Neural progenitor cell (in vitro differentiated cells): Measurements from ENCODE around the gene COL26A1.

Experiments used
- EZH2 ChIP-seq: fragments of 200-600 bp; sonication (generic); IDR thresholded peaks from 2 replicates; pipeline ENCODE4 v1.6.1; 2017; ENCODE audit warnings: antibody characterized with exemption, mild to moderate bottlenecking, moderate library complexity
- TF ChIP-seq, protein P1 (sequence below): fragments of 200-600 bp; sonication (generic); IDR thresholded peaks from 2 replicates; pipeline ENCODE4 v1.5.1; 2017; ENCODE audit warnings: antibody characterized with exemption, mild to moderate bottlenecking

DNA sequence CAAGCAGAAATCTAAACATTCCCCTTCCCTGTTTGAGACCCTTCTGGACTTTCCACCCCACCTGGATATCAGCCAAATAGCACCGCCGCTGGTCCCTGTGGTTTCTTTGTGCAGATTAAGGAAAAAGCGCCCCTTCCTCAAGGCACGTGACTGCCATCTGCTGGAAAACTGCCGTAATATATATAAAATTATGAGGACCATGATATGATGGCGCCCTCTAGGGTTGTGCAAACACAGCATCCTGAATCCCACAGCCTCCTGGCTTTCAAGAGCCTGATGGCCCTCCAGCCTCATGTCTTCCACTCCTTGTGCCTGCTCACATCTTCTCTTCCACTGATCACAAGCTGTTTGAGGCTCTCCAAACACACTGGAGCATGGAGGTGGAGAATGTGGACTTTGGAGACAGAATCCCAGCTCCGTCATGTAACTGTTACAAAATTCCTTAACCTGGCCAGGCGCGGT is 145.1 kb downstream of the COL26A1 start:
- TF ChIP-seq, protein P1, sequence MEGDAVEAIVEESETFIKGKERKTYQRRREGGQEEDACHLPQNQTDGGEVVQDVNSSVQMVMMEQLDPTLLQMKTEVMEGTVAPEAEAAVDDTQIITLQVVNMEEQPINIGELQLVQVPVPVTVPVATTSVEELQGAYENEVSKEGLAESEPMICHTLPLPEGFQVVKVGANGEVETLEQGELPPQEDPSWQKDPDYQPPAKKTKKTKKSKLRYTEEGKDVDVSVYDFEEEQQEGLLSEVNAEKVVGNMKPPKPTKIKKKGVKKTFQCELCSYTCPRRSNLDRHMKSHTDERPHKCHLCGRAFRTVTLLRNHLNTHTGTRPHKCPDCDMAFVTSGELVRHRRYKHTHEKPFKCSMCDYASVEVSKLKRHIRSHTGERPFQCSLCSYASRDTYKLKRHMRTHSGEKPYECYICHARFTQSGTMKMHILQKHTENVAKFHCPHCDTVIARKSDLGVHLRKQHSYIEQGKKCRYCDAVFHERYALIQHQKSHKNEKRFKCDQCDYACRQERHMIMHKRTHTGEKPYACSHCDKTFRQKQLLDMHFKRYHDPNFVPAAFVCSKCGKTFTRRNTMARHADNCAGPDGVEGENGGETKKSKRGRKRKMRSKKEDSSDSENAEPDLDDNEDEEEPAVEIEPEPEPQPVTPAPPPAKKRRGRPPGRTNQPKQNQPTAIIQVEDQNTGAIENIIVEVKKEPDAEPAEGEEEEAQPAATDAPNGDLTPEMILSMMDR, result peak; percentile 99
- no peak for TF ChIP-seq EZH2
